GM21423 (cell line): ENCODE measurements around the gene TUBB3.
A peak's percentile ranks its signal among the peaks of the same experiment; 100 is the strongest.
"Not testable (repeated sequence)": the region's sequence is repeated elsewhere in the genome, so short reads cannot be mapped to it uniquely, and the experiment has no call there.

Source experiments
- ATAC-seq: cut with Tn5 transposase; IDR thresholded peaks from one replicate; pipeline ENCODE4 v1.9.1; 2021; ENCODE audit warnings: mild to moderate bottlenecking, moderate library complexity; ENCODE audit not compliant: unreplicated experiment

Gene TUBB3

GRCh38 chr16:89917773-89918452 is 5.2 kb upstream of the TUBB3 start:
- peak; percentile 77 for ATAC-seq

- ATAC-seq, result no peak
These were observed 4.4 kb upstream of the TUBB3 start, which contains the start of gene MC1R for GRCh38 chr16:89918453-89919347. TSS of gene MC1R (plus strand) at chr16:89918862. CDS start at chr16:89919259, 397 bp downstream.

- no peak for ATAC-seq
These were observed 3.4 kb upstream of the TUBB3 start for GRCh38 chr16:89919535-89920406.

GRCh38 chr16:89920723-89921122 is 2.4 kb upstream of the TUBB3 start:
- ATAC-seq, result no peak

- no peak for ATAC-seq
These were observed 1.9 kb upstream of the TUBB3 start for GRCh38 chr16:89921131-89921701.

- ATAC-seq, result no peak
These were observed 1.3 kb upstream of the TUBB3 start for GRCh38 chr16:89921702-89922476.

- ATAC-seq, result no peak
These were observed 662 bp upstream of the TUBB3 start for GRCh38 chr16:89922477-89922883.

GRCh38 chr16:89923640-89924296 is 626 bp downstream of the TUBB3 start:
- ATAC-seq, result no peak

GRCh38 chr16:89924297-89924924 is 1.3 kb downstream of the TUBB3 start:
- no peak for ATAC-seq

- no peak for ATAC-seq
These were observed 1.8 kb downstream of the TUBB3 start for GRCh38 chr16:89924925-89925307.

- ATAC-seq, result no peak
These were observed 2.5 kb downstream of the TUBB3 start for GRCh38 chr16:89925596-89926079.

- ATAC-seq, result no peak
These were observed 8.3 kb downstream of the TUBB3 start for GRCh38 chr16:89931305-89931896.

- no peak for ATAC-seq
These were observed 8.8 kb downstream of the TUBB3 start for GRCh38 chr16:89931964-89932363.

- ATAC-seq, result not testable (repeated sequence)
These were observed 10.9 kb downstream of the TUBB3 start for GRCh38 chr16:89934019-89934418.

- no peak for ATAC-seq
These were observed 11.7 kb downstream of the TUBB3 start for GRCh38 chr16:89934611-89935553.

- ATAC-seq, result not testable (repeated sequence)
These were observed 12.5 kb downstream of the TUBB3 start for GRCh38 chr16:89935620-89936019.

GRCh38 chr16:89936034-89936433 is 12.9 kb downstream of the TUBB3 start:
- ATAC-seq, result no peak
